Stimulated activated memory B cell treated with anti-CD40 and anti-IgM and Interleukin-4, amounts not matched to agents 10 μg/mL and 1 μg/mL and 100 μg/mL, for 72 hours (primary cell): Measurements from ENCODE around the gene PERM1.
"Not testable (repeated sequence)": the region's sequence is repeated elsewhere in the genome, so short reads cannot be mapped to it uniquely, and the experiment has no call there.

Experiments
- ATAC-seq: fragments of 150-1000 bp; cut with Tn5 transposase; 2 replicates; pipeline ENCODE4 v1.10.0; 2021
- H3K27ac Mint-ChIP-seq: one replicate; pipeline ENCODE4 v1.8.0; 2022; ENCODE audit warnings: mild to moderate bottlenecking, mixed read lengths
- H3K27me3 Mint-ChIP-seq: one replicate; pipeline ENCODE4 v1.8.0; 2022; ENCODE audit warnings: mixed read lengths
- H3K36me3 Mint-ChIP-seq: one replicate; pipeline ENCODE4 v1.8.0; 2022; ENCODE audit warnings: mixed read lengths
- H3K4me1 Mint-ChIP-seq: one replicate; pipeline ENCODE4 v1.8.0; 2022; ENCODE audit warnings: mixed read lengths
- H3K4me3 Mint-ChIP-seq: one replicate; pipeline ENCODE4 v1.8.0; 2022; ENCODE audit warnings: mild to moderate bottlenecking, moderate library complexity, mixed read lengths
- H3K9me3 Mint-ChIP-seq: one replicate; pipeline ENCODE4 v1.8.0; 2022; ENCODE audit warnings: mixed read lengths

The PERM1 gene

DNA sequence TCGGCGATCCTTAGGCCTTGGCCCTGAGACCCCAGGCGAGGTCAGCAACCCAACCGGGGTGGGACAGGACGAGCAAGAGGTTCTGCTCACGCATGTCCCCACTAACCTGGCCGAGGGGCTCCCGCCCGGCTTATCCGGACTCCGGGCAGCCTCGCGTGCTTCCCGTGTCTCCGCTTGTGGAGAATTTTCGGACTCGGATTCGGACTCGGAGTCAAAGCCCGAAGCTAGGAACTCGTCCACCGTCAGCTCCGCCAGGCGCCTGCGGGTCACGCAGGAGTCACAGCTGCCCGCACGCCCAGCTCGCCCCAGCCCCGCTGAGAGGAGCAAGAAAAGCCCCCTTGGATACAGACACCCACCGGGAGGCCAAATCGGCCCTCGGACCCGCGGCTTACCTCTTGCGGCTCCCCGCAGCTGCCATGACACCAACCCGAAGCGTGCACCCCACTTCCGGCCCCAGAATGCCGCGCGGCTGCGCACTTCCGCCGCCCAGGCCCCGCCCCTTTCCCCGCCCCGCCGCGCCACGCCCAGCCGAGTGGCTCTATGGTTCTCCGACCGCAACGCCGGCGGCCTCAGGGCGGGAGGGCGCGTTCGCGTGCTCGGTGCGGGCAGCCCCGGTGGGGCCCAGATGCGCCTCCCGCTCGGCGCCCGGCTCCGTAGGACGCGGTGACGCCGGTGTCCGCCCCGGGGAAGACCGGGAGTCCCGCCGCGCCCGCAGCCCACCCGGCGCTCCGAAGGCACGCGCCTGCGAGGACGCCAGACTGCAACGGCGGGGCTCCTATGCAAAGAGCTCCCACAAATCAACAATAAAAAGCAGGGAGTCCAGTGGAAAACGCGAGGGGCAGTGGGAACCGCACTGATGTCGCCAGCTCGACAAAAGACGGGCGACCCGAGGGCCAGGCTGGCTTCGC, 22.8 kb downstream of the PERM1 start, which contains the start of gene NOC2L:
Gene NOC2L (minus strand): TSS at position 434 of the 908 bp plus-strand sequence. CDS start 16 bp downstream, at position 418.
- H3K27ac Mint-ChIP-seq: peak within 1 kb of the TSS; percentile 76
- ATAC-seq: peak; percentile 88
- H3K9me3 Mint-ChIP-seq: no peaks in the 10 kb centered on the region
- peaks cover 32% of the 10 kb centered on the region for H3K36me3 Mint-ChIP-seq
- peaks cover 46% of the 10 kb centered on the region for H3K4me1 Mint-ChIP-seq
- H3K27me3 Mint-ChIP-seq: no peaks in the 10 kb centered on the region
- peak within 1 kb of the TSS; percentile 87 for H3K4me3 Mint-ChIP-seq

DNA sequence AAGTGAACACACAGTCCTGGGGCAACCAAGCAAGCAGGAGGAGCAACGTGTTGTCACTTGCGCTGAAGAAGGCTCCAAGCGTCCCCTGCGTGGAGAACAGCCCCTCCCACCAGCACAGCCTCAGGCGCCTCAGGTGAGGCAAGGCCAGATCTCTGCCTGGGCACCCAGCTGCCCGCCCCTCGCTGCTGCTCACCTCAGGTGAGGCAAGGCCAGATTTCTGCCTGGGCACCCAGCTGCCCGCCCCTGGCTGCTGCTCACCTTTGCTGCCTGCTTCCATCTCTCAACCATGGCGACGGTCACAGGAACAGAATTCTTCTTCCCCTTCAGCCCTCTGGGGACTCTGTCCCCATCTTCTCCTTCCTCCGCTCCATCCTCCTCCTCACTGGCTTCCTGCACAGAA, 25.3 kb downstream of the PERM1 start:
- H3K36me3 Mint-ChIP-seq: peaks cover 50% of the 10 kb centered on the region
- H3K4me3 Mint-ChIP-seq: no peak overlapping the region
- H3K4me1 Mint-ChIP-seq: peaks cover 38% of the 10 kb centered on the region
- no peaks in the 10 kb centered on the region for H3K9me3 Mint-ChIP-seq
- H3K27ac Mint-ChIP-seq: no peak overlapping the region
- ATAC-seq: no peak
- H3K27me3 Mint-ChIP-seq: no peaks in the 10 kb centered on the region

DNA sequence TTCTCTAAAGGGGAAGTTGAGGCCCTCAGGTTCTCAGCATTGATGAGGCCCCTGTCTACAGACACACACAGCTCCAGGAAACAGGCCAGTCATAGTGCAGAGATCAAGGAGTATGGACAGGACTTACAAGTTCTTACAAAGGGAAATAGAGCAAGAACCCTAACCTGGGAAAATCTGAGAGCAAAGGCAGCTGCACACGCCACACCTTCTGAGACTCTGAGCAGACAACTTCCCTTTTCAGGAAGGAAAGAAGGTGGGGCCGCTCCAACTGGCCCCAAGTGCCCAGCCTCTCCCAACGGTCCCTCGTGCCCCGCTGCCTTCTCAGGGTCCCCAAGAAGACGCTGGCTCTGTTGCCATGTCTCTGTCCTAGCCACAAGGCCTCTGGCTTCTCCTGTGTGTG, 26.4 kb downstream of the PERM1 start:
- Mint-ChIP-seq H3K4me3 (no peak overlapping the region), H3K4me1 (peaks cover 34% of the 10 kb centered on the region), H3K9me3 (no peaks in the 10 kb centered on the region), H3K27me3 (no peaks in the 10 kb centered on the region), H3K27ac (no peak overlapping the region), H3K36me3 (peaks cover 61% of the 10 kb centered on the region)
- ATAC-seq: no peak

DNA sequence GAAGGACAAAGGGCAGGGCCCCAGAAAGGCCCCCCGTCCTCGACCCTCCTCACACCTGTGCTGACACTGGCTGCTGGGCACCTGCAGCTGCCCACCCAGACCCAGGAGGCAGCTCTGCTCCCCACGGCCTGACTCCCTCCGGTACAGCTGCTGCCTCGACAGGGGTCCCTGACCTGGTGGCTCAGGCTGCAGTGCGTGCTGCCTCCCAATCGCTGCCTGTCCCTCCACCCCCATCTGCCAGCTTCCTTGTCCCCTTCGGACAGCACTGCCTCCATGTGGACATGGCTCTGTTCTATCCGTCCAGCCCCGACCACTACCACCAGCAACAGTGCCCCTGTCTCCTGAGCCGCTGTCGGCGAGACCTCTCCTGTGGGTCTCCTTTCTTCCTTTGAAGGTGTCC, 27.0 kb downstream of the PERM1 start:
- peaks cover 67% of the 10 kb centered on the region for H3K36me3 Mint-ChIP-seq

GRCh38 chr1:953524-954320, 28.2 kb downstream of the PERM1 start:
- peaks cover 79% of the 10 kb centered on the region for H3K36me3 Mint-ChIP-seq
- ATAC-seq: no peak

More for the DNA sequence above, 27.0 kb downstream of the PERM1 start:
- H3K27ac Mint-ChIP-seq: no peak overlapping the region
- no peak for ATAC-seq
- peaks cover 34% of the 10 kb centered on the region for H3K4me1 Mint-ChIP-seq
- H3K4me3 Mint-ChIP-seq: no peak overlapping the region
- H3K9me3 Mint-ChIP-seq: no peaks in the 10 kb centered on the region
- no peaks in the 10 kb centered on the region for H3K27me3 Mint-ChIP-seq

DNA sequence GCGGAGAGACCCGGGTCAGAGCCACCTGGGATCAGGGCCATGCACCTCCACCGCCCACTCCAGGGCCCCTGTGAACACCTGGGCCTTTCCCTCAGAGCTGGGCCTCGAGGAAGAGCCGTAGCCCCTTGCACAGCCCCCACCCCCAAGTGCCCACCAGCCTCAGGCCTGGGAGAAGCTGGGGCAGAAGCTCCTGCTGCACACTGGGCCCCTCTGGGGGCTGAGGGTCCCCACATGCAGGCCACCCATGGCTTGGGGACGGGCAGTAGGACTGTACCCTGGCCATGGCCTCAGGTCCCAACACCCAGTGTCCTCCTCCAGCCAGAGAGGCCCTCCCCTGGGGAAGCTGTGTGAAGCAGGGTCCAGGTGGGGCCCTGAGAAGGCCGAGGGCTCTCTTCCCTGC, 29.3 kb downstream of the PERM1 start:
- no peaks in the 10 kb centered on the region for H3K9me3 Mint-ChIP-seq
- H3K36me3 Mint-ChIP-seq: peaks cover 90% of the 10 kb centered on the region
- no peak overlapping the region for H3K4me3 Mint-ChIP-seq

More at GRCh38 chr1:953524-954320, 28.2 kb downstream of the PERM1 start:
- Mint-ChIP-seq H3K27me3 (no peaks in the 10 kb centered on the region), H3K9me3 (no peaks in the 10 kb centered on the region), H3K27ac (no peak overlapping the region), H3K4me1 (peaks cover 34% of the 10 kb centered on the region), H3K4me3 (no peak overlapping the region)

GRCh38 chr1:952201-952600, 29.7 kb downstream of the PERM1 start:
- H3K4me3 Mint-ChIP-seq: no peak overlapping the region
- H3K27me3 Mint-ChIP-seq: no peaks in the 10 kb centered on the region
- peaks cover 94% of the 10 kb centered on the region for H3K36me3 Mint-ChIP-seq
- no peak for ATAC-seq
- peaks cover 19% of the 10 kb centered on the region for H3K4me1 Mint-ChIP-seq
- H3K9me3 Mint-ChIP-seq: no peaks in the 10 kb centered on the region
- H3K27ac Mint-ChIP-seq: no peak overlapping the region

More for the DNA sequence above, 29.3 kb downstream of the PERM1 start:
- Mint-ChIP-seq H3K4me1 (peaks cover 23% of the 10 kb centered on the region), H3K27ac (no peak overlapping the region), H3K27me3 (no peaks in the 10 kb centered on the region)
- no peak for ATAC-seq

DNA sequence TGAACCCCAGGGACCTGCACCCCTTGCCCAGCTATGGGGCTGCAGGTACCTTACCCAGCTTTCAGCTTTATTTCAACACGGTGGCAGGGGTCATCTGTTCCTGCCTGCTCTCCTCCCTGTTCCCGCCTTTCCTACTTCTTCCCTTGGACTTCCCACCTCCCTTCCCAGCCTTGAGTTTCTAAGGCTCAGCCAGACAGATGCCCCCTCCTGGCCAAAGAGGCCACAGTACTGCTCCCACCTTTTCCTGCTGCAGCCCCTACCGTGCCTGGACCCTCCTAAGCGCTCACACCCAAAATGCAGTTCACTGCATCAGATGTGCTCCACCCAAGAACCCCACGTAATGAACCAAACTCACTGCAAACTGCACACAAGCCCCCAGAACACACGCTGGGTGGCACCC, 30.5 kb downstream of the PERM1 start:
- no peak for ATAC-seq
- peaks cover 13% of the 10 kb centered on the region for H3K4me1 Mint-ChIP-seq
- no peaks in the 10 kb centered on the region for H3K27me3 Mint-ChIP-seq
- H3K36me3 Mint-ChIP-seq: peaks cover 96% of the 10 kb centered on the region
- H3K27ac Mint-ChIP-seq: no peak overlapping the region
- no peaks in the 10 kb centered on the region for H3K9me3 Mint-ChIP-seq
- H3K4me3 Mint-ChIP-seq: no peak overlapping the region

GRCh38 chr1:950881-951280, 31.0 kb downstream of the PERM1 start:
- Mint-ChIP-seq H3K9me3 (no peaks in the 10 kb centered on the region), H3K27ac (no peak overlapping the region), H3K36me3 (peaks cover 97% of the 10 kb centered on the region), H3K4me1 (peaks cover 15% of the 10 kb centered on the region), H3K27me3 (no peaks in the 10 kb centered on the region), H3K4me3 (no peak overlapping the region)
- ATAC-seq: no peak

- no peak for ATAC-seq
- Mint-ChIP-seq H3K4me1 (peaks cover 15% of the 10 kb centered on the region), H3K27ac (no peak overlapping the region), H3K4me3 (no peak overlapping the region), H3K36me3 (peaks cover 97% of the 10 kb centered on the region), H3K9me3 (no peaks in the 10 kb centered on the region), H3K27me3 (no peaks in the 10 kb centered on the region)
Observed at GRCh38 chr1:950268-950667, 31.6 kb downstream of the PERM1 start.

GRCh38 chr1:947958-948357, 33.9 kb downstream of the PERM1 start:
- H3K27ac Mint-ChIP-seq: no peak overlapping the region
- peaks cover 89% of the 10 kb centered on the region for H3K36me3 Mint-ChIP-seq
- no peaks in the 10 kb centered on the region for H3K9me3 Mint-ChIP-seq

GRCh38 chr1:946811-947210, 35.1 kb downstream of the PERM1 start:
- H3K4me3 Mint-ChIP-seq, H3K9me3 Mint-ChIP-seq, ATAC-seq, H3K27me3 Mint-ChIP-seq, H3K27ac Mint-ChIP-seq: not testable (repeated sequence)
- Mint-ChIP-seq H3K4me1 (peaks cover 10% of the 10 kb centered on the region), H3K36me3 (peaks cover 80% of the 10 kb centered on the region)

More at GRCh38 chr1:947958-948357, 33.9 kb downstream of the PERM1 start:
- peaks cover 10% of the 10 kb centered on the region for H3K4me1 Mint-ChIP-seq
- no peaks in the 10 kb centered on the region for H3K27me3 Mint-ChIP-seq
- no peak overlapping the region for H3K4me3 Mint-ChIP-seq
- no peak for ATAC-seq

GRCh38 chr1:945688-946556, 36.0 kb downstream of the PERM1 start:
- Mint-ChIP-seq H3K27ac (no peak overlapping the region), H3K36me3 (peaks cover 71% of the 10 kb centered on the region), H3K27me3 (peaks cover 8% of the 10 kb centered on the region), H3K4me3 (no peak overlapping the region), H3K4me1 (peaks cover 17% of the 10 kb centered on the region), H3K9me3 (no peaks in the 10 kb centered on the region)
- no peak for ATAC-seq

DNA sequence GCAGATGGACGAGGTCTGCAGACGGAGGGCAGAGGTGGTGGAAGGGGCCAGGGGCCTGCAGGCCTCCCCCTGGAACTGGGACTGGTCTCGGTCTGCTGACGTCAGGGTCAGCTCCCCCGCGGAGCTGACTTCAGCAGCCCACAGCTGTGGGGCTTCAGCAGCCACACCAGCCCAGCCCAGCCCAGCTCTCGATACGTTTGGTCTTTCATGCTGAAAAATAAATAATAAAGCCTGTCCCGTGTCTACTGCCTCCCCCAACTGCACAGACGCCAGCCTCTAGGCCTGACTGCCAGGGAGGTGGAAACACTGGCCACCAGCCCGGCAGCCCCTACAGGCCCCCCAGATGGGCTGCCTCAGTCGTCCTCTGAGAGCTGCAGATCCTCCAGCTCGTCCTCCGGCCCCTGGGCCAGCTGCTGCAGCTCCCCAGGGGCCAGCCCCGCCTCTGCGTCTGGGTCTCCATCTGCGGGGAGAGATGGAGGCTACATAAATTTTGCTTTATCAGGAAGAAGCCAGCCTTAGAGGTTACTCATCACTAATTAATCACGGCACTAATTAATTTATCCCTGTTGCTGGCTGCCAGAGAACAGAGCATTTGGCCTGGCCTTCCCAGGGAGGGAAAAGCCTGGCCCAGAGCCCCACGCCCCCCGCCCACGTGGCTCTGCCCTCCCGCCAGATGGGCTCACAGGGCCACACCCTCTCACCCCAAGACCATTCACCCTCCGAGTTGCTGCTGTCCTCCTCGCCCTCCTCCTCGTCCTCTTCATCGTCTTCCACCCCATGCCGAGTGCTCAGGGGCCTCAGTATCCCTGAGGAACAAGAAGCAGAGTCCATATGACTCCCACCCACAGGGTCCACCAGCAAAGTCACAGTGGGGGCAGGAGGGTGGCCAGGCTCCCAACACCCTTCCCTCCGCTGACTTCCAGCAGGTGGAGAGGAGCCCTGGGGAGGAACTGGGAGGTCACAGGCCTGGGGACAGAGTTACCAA, 37.3 kb downstream of the PERM1 start:
- no peak overlapping the region for H3K27ac Mint-ChIP-seq
- H3K9me3 Mint-ChIP-seq: no peaks in the 10 kb centered on the region
- peaks cover 59% of the 10 kb centered on the region for H3K36me3 Mint-ChIP-seq

More for the DNA sequence above, 37.3 kb downstream of the PERM1 start:
- Mint-ChIP-seq H3K27me3 (peaks cover 16% of the 10 kb centered on the region), H3K4me3 (no peak overlapping the region), H3K4me1 (peaks cover 21% of the 10 kb centered on the region)
- ATAC-seq: no peak
